SK-N-SH (cell line): ENCODE measurements around the gene STX16. TPM values are rescaled to one million over a fixed set of nuclear protein-coding genes. Genes with fewer than 3 reads are reported as not detected.

Experiments
- CTCF ChIA-PET: fragments of 300-600, 350-600 bp; formaldehyde crosslinking; extraction: SDS; loops from one replicate; lab custom pipeline; 2021; lab: Yijun Ruan, JAX
- POLR2A ChIA-PET: fragments of 350-600 bp; sonication (Branson Sonifier 250); formaldehyde crosslinking; extraction: SDS; loops from one replicate; lab custom pipeline; 2020; ENCODE audit warnings: antibody characterized with exemption, inconsistent platforms; lab: Yijun Ruan, JAX
- DNase-seq: peaks from one replicate; pipeline ENCODE4 v3.0.0; 2012
- H2AFZ ChIP-seq: fragments of 200-600 bp; sonication (generic); 2 replicates; pipeline ENCODE4 v1.8.1; 2016; ENCODE audit warnings: antibody characterized with exemption, mild to moderate bottlenecking, low read depth
- H3F3A ChIP-seq: fragments of 200-600 bp; sonication (generic); replicated peaks from 2 replicates; pipeline ENCODE3; 2016; ENCODE audit warnings: antibody characterized with exemption, mild to moderate bottlenecking; ENCODE audit not compliant: insufficient read depth
- H3K27ac ChIP-seq, 2 experiments: fragments of 200-500 bp in 1 of 2; fragments of 200-600 bp in 1 of 2; sonication (Bioruptor generic) in 1 of 2; sonication (generic), shearing (Covaris generic) in 1 of 2; 2 replicates each; pipeline versions ENCODE4 v1.5.1 to v1.6.1; 2014 to 2016; ENCODE audit warnings: low read depth in 2 of 2, inconsistent platforms in 1 of 2, low read length in 1 of 2, mild to moderate bottlenecking in 1 of 2, mixed read lengths in 1 of 2
- H3K27me3 ChIP-seq: fragments of 200-600 bp; sonication (generic), shearing (Covaris generic); 2 replicates; pipeline ENCODE4 v1.6.1; 2016; ENCODE audit warnings: mixed run types; ENCODE audit not compliant: insufficient read depth
- H3K36me3 ChIP-seq, 2 experiments: fragments of 200-500 bp in 1 of 2; fragments of 200-600 bp in 1 of 2; sonication (Bioruptor generic) in 1 of 2; sonication (generic) in 1 of 2; replicated peaks in 1 of 2; 2 replicates each; pipeline versions ENCODE3 to v1.5.1; 2014 to 2016; ENCODE audit warnings: low read length in 1 of 2, mild to moderate bottlenecking in 1 of 2; ENCODE audit not compliant: insufficient read depth in 2 of 2, control insufficient read depth in 1 of 2
- H3K4me1 ChIP-seq, 2 experiments: fragments of 200-500 bp in 1 of 2; fragments of 200-600 bp in 1 of 2; sonication (Bioruptor generic) in 1 of 2; sonication (generic), shearing (Covaris generic) in 1 of 2; 2 replicates each; pipeline versions ENCODE4 v1.5.1 to v1.6.1; 2014 to 2016; ENCODE audit warnings: low read depth in 1 of 2, low read length in 1 of 2, mixed run types in 1 of 2; ENCODE audit not compliant: insufficient read depth in 2 of 2, control insufficient read depth in 1 of 2
- H3K4me2 ChIP-seq: fragments of 200-600 bp; sonication (generic), shearing (Covaris generic); 2 replicates; pipeline ENCODE4 v1.6.1; 2017; ENCODE audit warnings: mixed run types
- H3K4me3 ChIP-seq, 2 experiments: fragments of 200-500 bp in 1 of 2; fragments of 200-600 bp in 1 of 2; sonication (Bioruptor generic) in 1 of 2; sonication (generic), shearing (Covaris generic) in 1 of 2; 2 replicates each; pipeline versions ENCODE4 v1.5.1 to v1.8.1; 2014 to 2016; ENCODE audit warnings: low read depth in 2 of 2, inconsistent platforms in 1 of 2, low read length in 1 of 2, mild to moderate bottlenecking in 1 of 2, mixed read lengths in 1 of 2, moderate library complexity in 1 of 2
- H3K79me2 ChIP-seq: fragments of 200-600 bp; sonication (generic); 2 replicates; pipeline ENCODE4 v1.8.1; 2017; ENCODE audit warnings: mild to moderate bottlenecking; ENCODE audit not compliant: insufficient read depth
- H3K9ac ChIP-seq: fragments of 200-600 bp; sonication (generic); 2 replicates; pipeline ENCODE4 v1.6.1; 2017; ENCODE audit warnings: mixed run types
- H3K9me2 ChIP-seq: fragments of 200-600 bp; sonication (generic); 2 replicates; pipeline ENCODE4 v1.6.1; 2017; ENCODE audit warnings: mixed run types
- H3K9me3 ChIP-seq: fragments of 200-600 bp; sonication (generic); 2 replicates; pipeline ENCODE4 v1.6.1; 2017; ENCODE audit warnings: mixed run types, mild to moderate bottlenecking, moderate library complexity
- H4K20me1 ChIP-seq: fragments of 200-600 bp; sonication (generic); 2 replicates; pipeline ENCODE4 v1.6.1; 2017; ENCODE audit warnings: mild to moderate bottlenecking, mixed run types; ENCODE audit not compliant: insufficient read depth
- CTCF ChIP-seq: fragments of 200-600 bp; sonication (generic); IDR thresholded peaks from 2 replicates; pipeline ENCODE4 v1.6.1; 2017; ENCODE audit warnings: antibody characterized with exemption, mild to moderate bottlenecking, moderate library complexity
- ELF1 ChIP-seq: IDR thresholded peaks from 2 replicates; pipeline ENCODE4 v1.4.0; 2012
- FOXM1 ChIP-seq: IDR thresholded peaks from 2 replicates; pipeline ENCODE4 v1.4.0; 2012; ENCODE audit warnings: low read depth, mild to moderate bottlenecking
- GABPA ChIP-seq: IDR thresholded peaks from 2 replicates; pipeline ENCODE4 v1.4.0; 2012; ENCODE audit warnings: low read depth, mild to moderate bottlenecking
- GATA2 ChIP-seq: sonication (generic); formaldehyde crosslinking; IDR thresholded peaks from 2 replicates; pipeline ENCODE4 v1.5.0; 2020; ENCODE audit warnings: mild to moderate bottlenecking, missing genetic modification reagents
- MXI1 ChIP-seq: IDR thresholded peaks from 2 replicates; pipeline ENCODE4 v1.6.1; 2012; ENCODE audit warnings: mild to moderate bottlenecking, low read depth, low read length, improper control_type of control experiment
- POLR2AphosphoS5 ChIP-seq: IDR thresholded peaks from 2 replicates; pipeline ENCODE4 v1.6.1; 2012; ENCODE audit warnings: low read depth, low read length
- RAD21 ChIP-seq: IDR thresholded peaks from 2 replicates; pipeline ENCODE4 v1.6.1; 2012; ENCODE audit warnings: mild to moderate bottlenecking, low read length
- REST ChIP-seq: IDR thresholded peaks from 2 replicates; pipeline ENCODE4 v1.6.1; 2012; ENCODE audit warnings: mild to moderate bottlenecking, low read depth, low read length, moderate library complexity
- RFX5 ChIP-seq: IDR thresholded peaks from 2 replicates; pipeline ENCODE4 v1.6.1; 2012; ENCODE audit warnings: mild to moderate bottlenecking, improper control_type of control experiment, low read length
- RXRA ChIP-seq: IDR thresholded peaks from 2 replicates; pipeline ENCODE4 v1.4.0; 2012; ENCODE audit warnings: low read depth, mild to moderate bottlenecking, borderline replicate concordance
- SIN3A ChIP-seq: IDR thresholded peaks from 2 replicates; pipeline ENCODE4 v1.6.1; 2012; ENCODE audit warnings: low read depth, mild to moderate bottlenecking, low read length, moderate library complexity, borderline replicate concordance
- TAF1 ChIP-seq: IDR thresholded peaks from 2 replicates; pipeline ENCODE4 v1.6.1; 2012; ENCODE audit warnings: low read depth, mild to moderate bottlenecking, low read length, moderate library complexity, borderline replicate concordance
- TCF12 ChIP-seq: IDR thresholded peaks from 2 replicates; pipeline ENCODE4 v1.4.0; 2012
- ZBTB33 ChIP-seq: IDR thresholded peaks from 2 replicates; pipeline ENCODE4 v1.4.0; 2012; ENCODE audit warnings: low read depth, borderline replicate concordance
- WGBS: methylation state at CpG from one replicate; pipeline ENCODE4 v1.1.6; 2017; ENCODE audit warnings: low lambda C conversion rate; 5-methylcytosine and 5-hydroxymethylcytosine counted together
- polyA plus RNA-seq, 3 experiments: library from polyadenylated mRNA; depleted of rRNA; stranded (reverse); fragments of >200 nt; gene quantifications; 2 replicates each; pipeline ENCODE4 v1.2.3, GENCODE V29; 2012

The STX16 gene
- polyA plus RNA-seq, 1 of the 3 experiments (the other 2 are of a cell fraction), result 63.8 TPM

GRCh38 chr20:58664883-58665282 lies 13.8 kb downstream of the STX16 start:
- 93% methylated on average over 4 of the region's 5 CpGs for WGBS
- Histone ChIP-seq H3K79me2 (peaks cover 90% of the 10 kb centered on the region), H3K27me3 (no peaks in the 10 kb centered on the region), H3K9me3 (no peaks in the 10 kb centered on the region), H3K9me2 (no peaks in the 10 kb centered on the region), H3K4me1 (peaks cover 6 to 9% of the 10 kb centered on the region in 2 experiments; a peak in 2 of 4 replicates), H3K27ac (no peak overlapping the region), H3K9ac (no peak overlapping the region), H3K4me3 (no peak overlapping the region), H2AFZ (no peak overlapping the region), H4K20me1 (peaks cover 3% of the 10 kb centered on the region; the same call in 1 of the 2 replicates), H3K36me3 (peaks cover 45 to 75% of the 10 kb centered on the region in 2 experiments), H3F3A (no peaks in the 10 kb centered on the region), H3K4me2 (no peak overlapping the region)
- no peak for DNase-seq
- ChIA-PET POLR2A (no interaction called here), CTCF (interaction anchor here (1.3 kb wide), 1 partner anchor 14 kb away, joined by 5 read pairs; the partner anchor contains the start of gene STX16)
- no peak for TF ChIP-seq TAF1
- no peak for TF ChIP-seq ELF1
- no peak for TF ChIP-seq FOXM1
- TF ChIP-seq ZBTB33, result no peak
- no peak for TF ChIP-seq POLR2AphosphoS5
- TF ChIP-seq GATA2 (CRISPR knock-in tag), result no peak
- no peak for TF ChIP-seq SIN3A
- no peak for TF ChIP-seq TCF12
- no peak for TF ChIP-seq RAD21
- no peak for TF ChIP-seq RFX5
- TF ChIP-seq RXRA, result no peak
- TF ChIP-seq REST, result no peak

GRCh38 chr20:58665606-58666005 lies 14.5 kb downstream of the STX16 start:
- H3K4me2 ChIP-seq, result no peak overlapping the region
- H4K20me1 ChIP-seq, result peaks cover 3% of the 10 kb centered on the region; the same call in 1 of the 2 replicates
- H3K27me3 ChIP-seq, result no peaks in the 10 kb centered on the region
- peaks cover 46 to 78% of the 10 kb centered on the region in 2 experiments for H3K36me3 ChIP-seq
- DNase-seq, result no peak
- 85% methylated on average over 11 of the region's 11 CpGs for WGBS
- H3K4me1 ChIP-seq, result peaks cover 5 to 8% of the 10 kb centered on the region in 2 experiments; a peak in 1 of 4 replicates
- H3K27ac ChIP-seq, result no peak overlapping the region; a peak in 1 of 4 replicates
- ChIA-PET CTCF (no interaction called here), POLR2A (no interaction called here)
- no peak overlapping the region for H2AFZ ChIP-seq
- H3K9me3 ChIP-seq, result no peaks in the 10 kb centered on the region
- no peaks in the 10 kb centered on the region for H3F3A ChIP-seq
- H3K9ac ChIP-seq, result no peak overlapping the region
- H3K79me2 ChIP-seq, result peaks cover 83% of the 10 kb centered on the region
- H3K9me2 ChIP-seq, result no peaks in the 10 kb centered on the region
- no peak overlapping the region for H3K4me3 ChIP-seq
- TF ChIP-seq GABPA (no peak), ELF1 (no peak), FOXM1 (no peak), CTCF (no peak), MXI1 (no peak), ZBTB33 (no peak), RFX5 (no peak)
